Liver (tissue), 9 donors: ENCODE measurements around the gene EXOSC3. TPM values are rescaled to one million over a fixed set of nuclear protein-coding genes. Genes with fewer than 3 reads are reported as not detected.

Experiments
- DNase-seq: peaks from one replicate; pipeline ENCODE4 v3.0.0-alpha.2; 2017; ENCODE audit warnings: low spot score
- H3K27ac ChIP-seq, 2 donors: one replicate each; pipeline ENCODE4 v1.7.0; 2013; ENCODE audit warnings: inconsistent platforms in 2 of 2, low read length in 2 of 2, control low read depth in 1 of 2, low read depth in 1 of 2, mild to moderate bottlenecking in 1 of 2
- H3K27me3 ChIP-seq, 4 donors: one replicate each; pipeline versions ENCODE4 v1.6.1 to v1.7.0; 2013; ENCODE audit warnings: low read length in 3 of 4, inconsistent platforms in 1 of 4, mild to moderate bottlenecking in 1 of 4, moderate library complexity in 1 of 4; ENCODE audit not compliant: control insufficient read depth in 4 of 4, insufficient read depth in 4 of 4
- H3K36me3 ChIP-seq, 4 donors: one replicate each; pipeline versions ENCODE4 v1.6.1 to v1.7.0; 2013; ENCODE audit warnings: low read length in 3 of 4, mild to moderate bottlenecking in 3 of 4, low read depth in 1 of 4, moderate library complexity in 1 of 4; ENCODE audit not compliant: control insufficient read depth in 4 of 4, insufficient read depth in 3 of 4
- H3K4me1 ChIP-seq, 4 donors: one replicate each; pipeline versions ENCODE4 v1.6.1 to v1.7.0; 2013; ENCODE audit warnings: low read length in 3 of 4, mild to moderate bottlenecking in 3 of 4, moderate library complexity in 1 of 4; ENCODE audit not compliant: control insufficient read depth in 4 of 4, insufficient read depth in 4 of 4
- H3K4me3 ChIP-seq, 3 donors: one replicate each; pipeline versions ENCODE4 v1.6.1 to v1.7.0; 2013; ENCODE audit warnings: low read length in 3 of 3, control low read depth in 1 of 3, low read depth in 1 of 3, mild to moderate bottlenecking in 1 of 3
- H3K9ac ChIP-seq, 2 donors: one replicate each; pipeline ENCODE4 v1.7.0; 2013; ENCODE audit warnings: low read length in 2 of 2, mild to moderate bottlenecking in 2 of 2, moderate library complexity in 2 of 2, control low read depth in 1 of 2, low read depth in 1 of 2
- H3K9me3 ChIP-seq, 4 donors: one replicate each; pipeline versions ENCODE4 v1.6.1 to v1.7.0; 2013; ENCODE audit warnings: low read length in 3 of 4; ENCODE audit not compliant: control insufficient read depth in 4 of 4
- ATF3 ChIP-seq: IDR thresholded peaks from 2 replicates; pipeline ENCODE4 v1.6.1; 2016; ENCODE audit warnings: antibody characterized with exemption
- CTCF ChIP-seq: fragments of 150-350 bp; IDR thresholded peaks from 2 replicates; pipeline ENCODE4 v1.5.1; 2017; ENCODE audit warnings: improper control_type of control experiment, low read depth, low read length; ENCODE audit not compliant: missing input control
- EGR1 ChIP-seq, 2 donors: IDR thresholded peaks; 2 replicates each; pipeline ENCODE4 v1.6.1; 2016 to 2018; ENCODE audit warnings: antibody characterized with exemption in 2 of 2, low read depth in 2 of 2
- FOXA1 ChIP-seq: IDR thresholded peaks from 2 replicates; pipeline ENCODE4 v1.6.1; 2016; ENCODE audit warnings: antibody characterized with exemption
- GABPA ChIP-seq, 2 donors: IDR thresholded peaks in 1 of 2; conservative IDR thresholded peaks in 1 of 2; 2 replicates each; pipeline ENCODE4 v1.6.1; 2016; ENCODE audit warnings: antibody characterized with exemption in 2 of 2, mild to moderate bottlenecking in 1 of 2, moderate library complexity in 1 of 2
- HNF4G ChIP-seq: IDR thresholded peaks from 2 replicates; pipeline ENCODE4 v1.6.1; 2016; ENCODE audit warnings: antibody characterized with exemption
- WGBS: extraction: QIAGEN DNeasy Blood & Tissue Kit; methylation state at CpG from one replicate; pipeline ENCODE4 v1.1.7; 2013; 5-methylcytosine and 5-hydroxymethylcytosine counted together
- polyA plus RNA-seq, 2 donors: library from polyadenylated mRNA; stranded (reverse) in 1 of 2; unstranded in 1 of 2; fragments of 200-250 nt in 1 of 2; fragments of >200 nt in 1 of 2; fragmentation: Nextera tagmentation in 1 of 2; extraction: Ambion mirVana in 1 of 2; gene quantifications; one replicate each; pipeline versions ENCODE4 v1.2.1 to v1.2.3, GENCODE V29; 2013 to 2015
- total RNA-seq, 2 donors: library from RNA; depleted of rRNA; stranded (reverse); fragments of >200 nt; gene quantifications; one replicate each; pipeline ENCODE4 v1.2.3, GENCODE V29; 2014
- donor health status: healthy.
- donor health status: healthy.
- donor health status: healthy.
- donor health status: healthy.
- donor health status: healthy.

The EXOSC3 gene
- total and polyA plus RNA-seq, 4 donors: 16.2 to 27.7 (median 19.6) TPM

GRCh38 chr9:37730256-37730655 is 54.6 kb downstream of the EXOSC3 start:
- 83% methylated on average over 3 of the region's 3 CpGs for WGBS
- Histone ChIP-seq H3K4me3 (no peak overlapping the region), H3K4me1 (no peaks in the 10 kb centered on the region), H3K9ac (no peak overlapping the region), H3K27me3 (no peaks in the 10 kb centered on the region), H3K9me3 (no peaks in the 10 kb centered on the region), H3K36me3 (no peaks in the 10 kb centered on the region), H3K27ac (no peak overlapping the region)
- DNase-seq: no peak
- TF ChIP-seq FOXA1: no peak
- TF ChIP-seq ATF3: no peak
- no peak for TF ChIP-seq CTCF
- no peak for TF ChIP-seq EGR1 (IDR thresholded peaks at IDR 0.05; ENCODE audit: low read depth in 2 of 2)
- TF ChIP-seq HNF4G: no peak
- TF ChIP-seq GABPA (IDR thresholded peaks at IDR 0.05 in 1 of 2, conservative IDR thresholded peaks at IDR 0.05 in 1 of 2): no peak

Other genes with a start within 250 kb of the EXOSC3 start
- gene FBXO10, start 208.7 kb downstream of the EXOSC3 start, total RNA-seq: 1 to 10 TPM; 5.4 to 5.5 TPM
- 1 to 10 TPM; 1.3 to 2.7 TPM for gene FBXO10, start 208.7 kb downstream of the EXOSC3 start, polyA plus RNA-seq
- 10 to 100 TPM; 43.0 to 77.7 TPM for gene TOMM5, start 192.5 kb downstream of the EXOSC3 start, total RNA-seq
- gene TOMM5, start 192.5 kb downstream of the EXOSC3 start, polyA plus RNA-seq: 100 to 1,000 TPM in 1 of 2 donors, 10 to 100 TPM in 1; 66.1 to 107 TPM
- 1 to 10 TPM in 1 of 2 donors, under 1 TPM in 1; 0.09 to 1.8 TPM for gene FRMPD1, start 134.1 kb downstream of the EXOSC3 start, total RNA-seq
- under 1 TPM; 0.06 to 0.25 TPM for gene FRMPD1, start 134.1 kb downstream of the EXOSC3 start, polyA plus RNA-seq
- 1 to 10 TPM; 2.0 to 2.1 TPM for gene TRMT10B, start 31.3 kb downstream of the EXOSC3 start, total RNA-seq
- gene TRMT10B, start 31.3 kb downstream of the EXOSC3 start, polyA plus RNA-seq: 1 to 10 TPM; 1.9 to 3.9 TPM
- gene DCAF10, start 15.7 kb upstream of the EXOSC3 start, total RNA-seq: 10 to 100 TPM; 20.8 to 22.2 TPM
- 1 to 10 TPM; 9.7 TPM for gene DCAF10, start 15.7 kb upstream of the EXOSC3 start, polyA plus RNA-seq
- gene SLC25A51, start 119.1 kb upstream of the EXOSC3 start, total RNA-seq: 10 to 100 TPM; 14.1 to 24.4 TPM
- gene SLC25A51, start 119.1 kb upstream of the EXOSC3 start, polyA plus RNA-seq: 1 to 10 TPM; 3.8 to 4.2 TPM